HEK293T (cell line): ENCODE data around the gene RYR1.

Experiments
- ARNT ChIP-seq: fragments of 450-650 bp; IDR thresholded peaks from 2 replicates; pipeline ENCODE4 v1.6.1; 2017; ENCODE audit warnings: mild to moderate bottlenecking
- FOXK2 ChIP-seq: fragments of 450-650 bp; IDR thresholded peaks from 2 replicates; pipeline ENCODE4 v1.6.1; 2016; ENCODE audit warnings: mild to moderate bottlenecking
- SP1 ChIP-seq: fragments of 450-650 bp; IDR thresholded peaks from 2 replicates; pipeline ENCODE4 v1.6.1; 2017

GRCh38 chr19:38457202-38457601 lies 23.7 kb downstream of the RYR1 start:
- no peak for TF ChIP-seq ARNT
- no peak for TF ChIP-seq SP1
- no peak for TF ChIP-seq FOXK2
